ENCODE data around the gene KRT36.

Gene KRT36

DNA sequence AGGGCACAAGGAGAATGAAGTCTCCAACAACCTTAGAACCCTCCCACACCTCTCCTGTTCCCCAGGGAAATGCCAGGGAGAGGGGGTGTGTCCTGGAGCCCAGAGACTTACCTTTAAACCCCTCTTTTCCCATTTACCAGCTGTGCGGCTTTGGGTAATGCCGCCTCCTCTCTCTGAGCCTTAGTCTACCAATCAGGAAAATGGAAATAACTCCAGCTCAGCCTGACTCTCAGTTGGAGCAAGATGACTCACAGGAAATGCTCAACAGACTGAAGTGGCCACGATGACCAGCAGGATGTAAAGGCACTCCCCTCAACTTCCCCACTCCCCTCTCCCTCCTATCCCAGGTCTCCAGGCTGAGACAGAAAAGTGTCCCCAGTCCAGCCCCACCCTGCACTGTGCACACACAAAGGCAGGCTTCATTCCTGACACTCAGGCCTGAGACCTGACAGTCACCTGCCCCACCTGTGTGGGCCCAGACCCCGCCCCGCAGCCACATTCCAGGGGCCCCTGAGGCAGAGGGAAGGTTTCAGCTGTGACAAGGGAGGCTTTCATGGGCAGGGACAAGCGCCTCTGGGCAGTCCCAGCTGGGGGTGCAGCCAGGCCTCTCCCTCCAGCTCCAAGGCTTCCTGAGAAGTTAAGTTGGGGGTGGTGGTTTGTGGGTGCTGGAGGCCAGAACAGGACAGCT lies 32.0 kb upstream of the KRT36 start:
- no peak for DNase-seq

DNA sequence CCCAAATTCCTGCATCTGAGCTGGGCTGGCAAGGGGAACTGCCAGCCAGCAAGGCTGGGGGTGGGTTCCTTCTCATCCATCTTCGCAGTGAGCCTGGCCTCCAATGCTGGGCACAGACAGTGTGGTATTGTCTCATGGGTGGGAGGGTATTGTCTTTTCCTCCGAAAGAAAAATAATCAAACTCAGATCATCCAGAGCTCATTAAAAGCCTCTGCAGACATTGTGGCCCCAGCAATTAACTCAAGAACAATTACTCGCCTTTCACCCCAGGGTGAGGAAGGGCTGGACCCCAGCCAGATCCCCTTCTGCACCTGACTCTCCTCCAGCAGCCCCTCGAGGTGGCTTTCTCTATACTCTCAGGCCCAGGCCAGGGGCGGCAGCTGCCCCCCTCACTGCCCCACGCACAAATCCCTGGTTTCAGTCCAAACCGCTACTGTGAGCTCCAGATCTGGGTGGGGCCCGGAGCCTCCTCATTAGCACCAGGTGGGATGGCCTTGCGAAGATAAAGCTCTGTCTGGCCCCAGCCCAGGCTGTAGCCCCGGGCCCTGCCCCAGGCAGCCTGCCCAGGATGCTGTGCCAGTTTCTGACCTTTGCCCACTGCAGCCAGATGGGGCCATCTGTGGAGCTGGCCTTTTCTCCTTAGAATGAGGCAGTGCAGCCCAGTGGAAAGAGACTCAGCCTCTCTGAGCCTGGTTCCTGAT lies 31.3 kb upstream of the KRT36 start:
- no peak for DNase-seq

DNA sequence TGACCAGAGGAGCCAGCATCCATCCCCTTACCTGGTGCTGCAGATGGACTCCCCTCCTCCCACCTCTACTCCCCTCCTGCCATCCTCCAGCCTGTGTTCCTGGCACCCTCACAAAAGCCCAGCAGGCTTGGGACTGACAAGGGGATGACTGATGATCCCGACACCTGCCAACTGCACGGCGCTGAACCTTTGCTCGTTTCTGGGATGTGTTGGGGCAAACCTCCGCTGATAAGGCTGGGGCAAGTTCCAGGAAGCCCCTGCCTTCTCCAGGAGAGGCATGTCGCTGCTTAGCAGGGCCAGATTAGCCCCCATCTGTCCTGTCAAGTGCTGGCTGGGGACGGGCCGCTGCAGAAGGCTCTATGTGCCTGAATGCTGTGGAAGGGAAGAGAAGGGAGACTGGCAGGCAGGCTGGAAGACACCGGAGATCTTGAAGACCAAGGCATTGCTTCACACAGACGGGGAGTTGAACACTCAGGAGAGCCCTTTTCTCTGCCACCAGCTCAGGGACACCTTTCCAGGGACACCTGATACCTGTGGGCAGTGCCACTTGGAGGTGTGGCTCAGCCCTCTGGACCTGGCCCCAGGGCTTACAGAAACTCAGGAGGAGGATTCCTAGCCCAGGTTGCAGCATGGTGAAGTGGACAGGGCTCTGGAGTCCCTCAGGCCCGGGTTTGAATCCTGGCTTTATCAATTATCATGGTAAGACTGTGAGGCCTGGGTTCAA lies 30.0 kb upstream of the KRT36 start:
- no peak for DNase-seq

DNA sequence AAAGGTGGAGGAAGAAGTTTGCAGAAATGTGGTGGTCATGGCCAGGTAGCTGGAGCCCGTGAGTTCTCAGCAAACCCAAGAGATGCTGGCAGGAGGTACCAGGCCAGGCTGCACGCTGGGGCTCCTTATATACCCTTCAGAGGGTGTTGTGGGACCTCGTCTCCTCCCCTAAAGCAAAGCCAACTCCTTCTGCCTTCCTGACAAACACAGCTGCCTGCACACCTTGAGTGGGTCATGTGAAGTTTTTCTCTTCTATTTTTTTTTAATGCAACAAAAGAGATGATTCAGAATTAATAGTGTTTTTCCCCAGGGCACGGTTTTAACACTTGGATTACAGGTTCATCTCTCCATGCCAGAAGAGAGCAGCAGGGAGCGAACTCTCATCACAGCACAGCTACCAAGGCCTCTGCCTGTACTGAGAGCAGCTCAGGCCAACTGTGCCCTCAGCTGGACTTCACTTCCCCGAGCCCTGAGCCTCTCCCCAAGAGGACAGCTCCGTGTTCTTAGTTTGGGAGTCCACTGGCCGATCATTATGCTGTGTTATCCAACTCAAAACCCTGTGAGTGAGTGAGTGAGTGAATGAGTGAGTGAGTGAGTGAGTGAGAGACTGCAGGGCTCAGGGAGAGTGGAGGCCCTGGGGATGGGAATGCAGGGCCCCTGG lies 29.2 kb upstream of the KRT36 start, which contains the start of gene KRT15:
Gene KRT15, minus strand, starts transcription at position 102 of the 661 bp plus-strand sequence. Its CDS starts 63 bp downstream, at position 39.
- DNase-seq = no peak

DNA sequence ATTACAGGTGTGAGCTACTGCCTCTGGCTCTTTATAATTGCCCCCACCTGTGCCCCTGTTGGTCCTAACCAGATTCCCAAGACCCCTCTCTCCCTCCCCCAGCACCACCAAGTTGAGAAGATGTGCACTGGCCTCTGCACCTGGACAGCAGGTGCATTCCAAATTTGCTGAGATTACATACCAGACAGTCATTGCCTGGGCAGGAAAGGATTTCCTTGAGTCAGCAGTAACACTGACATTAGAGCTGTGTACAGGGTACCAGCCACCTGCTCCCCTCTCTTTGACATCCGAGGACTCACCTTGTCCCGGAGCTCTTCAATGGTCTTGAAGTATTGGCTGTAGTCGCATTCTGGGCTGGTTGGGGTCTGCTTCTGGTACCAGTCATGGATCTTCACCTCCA lies 28.3 kb upstream of the KRT36 start:
- no peak for DNase-seq

DNA sequence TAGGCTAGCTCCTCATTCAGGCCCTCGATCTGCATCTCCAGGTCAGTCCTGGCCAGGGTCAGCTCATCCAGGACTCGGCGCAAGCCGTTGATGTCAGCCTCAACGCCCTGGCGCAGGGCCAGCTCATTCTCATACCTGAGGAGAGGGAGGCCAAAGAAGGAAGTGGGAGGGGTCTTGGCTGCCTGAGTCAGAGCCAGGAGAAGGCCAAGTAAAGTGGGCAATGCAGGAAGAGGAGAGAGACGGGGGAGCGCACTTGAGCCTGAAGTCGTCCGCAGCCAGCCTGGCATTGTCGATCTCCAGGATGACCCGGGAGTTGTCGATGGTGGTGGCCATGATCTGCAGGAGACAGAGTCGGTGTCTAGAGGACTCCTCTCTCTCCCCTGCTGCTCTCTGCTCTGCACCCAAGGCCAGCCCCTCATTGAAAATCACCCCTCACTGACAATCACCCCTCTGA lies 27.1 kb upstream of the KRT36 start:
- no peak for DNase-seq

DNA sequence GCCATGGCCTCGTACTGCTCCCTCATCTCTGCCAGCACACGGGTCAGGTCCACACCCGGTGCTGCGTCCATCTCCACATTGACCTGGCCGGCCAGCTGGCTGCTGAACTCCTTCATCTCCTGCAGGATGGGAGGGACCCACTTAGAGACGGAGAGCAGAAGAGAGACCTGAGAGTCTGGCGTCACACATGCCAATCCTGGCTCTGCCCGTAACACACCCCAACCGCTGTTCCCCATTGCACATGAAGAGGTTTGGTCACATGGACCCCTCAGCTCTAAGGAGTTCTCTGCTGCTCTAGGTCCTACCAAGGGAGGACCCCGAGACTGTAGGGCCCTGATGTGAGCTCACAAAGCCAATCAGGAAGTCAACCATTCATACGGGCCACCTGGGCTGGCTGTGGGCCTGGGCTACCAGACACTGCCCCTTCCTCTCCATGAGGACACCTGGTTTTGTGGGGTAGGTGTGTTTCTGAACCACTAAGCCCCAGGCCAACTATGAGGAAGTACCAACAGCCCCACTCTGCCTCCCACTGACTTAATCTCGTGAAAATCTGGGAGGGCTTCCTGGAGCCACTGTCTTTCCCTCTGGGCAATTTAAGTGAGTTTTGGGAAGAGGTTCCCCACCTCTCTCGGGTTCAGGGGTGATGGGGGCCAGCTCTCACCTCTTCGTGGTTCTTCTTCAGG lies 26.6 kb upstream of the KRT36 start:
- DNase-seq = no peak

DNA sequence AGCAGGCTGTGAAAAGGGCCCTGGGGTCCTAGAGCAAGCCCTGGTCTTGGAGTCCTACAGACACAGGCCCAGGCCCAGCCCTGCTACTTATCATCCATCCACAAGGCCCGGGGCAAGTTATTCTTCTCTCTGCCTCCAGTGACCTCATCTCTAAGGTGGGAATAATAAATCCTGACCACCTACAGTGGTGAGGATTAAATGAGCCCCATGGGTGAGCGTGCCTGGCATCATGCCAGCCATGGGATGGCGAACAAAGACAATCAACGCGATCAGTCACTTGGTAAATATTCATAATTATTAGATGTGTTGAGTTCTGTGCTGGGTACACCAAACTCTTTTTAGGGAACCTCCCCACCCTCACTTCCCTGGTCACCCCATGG lies 23.4 kb upstream of the KRT36 start:
- no peak for DNase-seq

DNA sequence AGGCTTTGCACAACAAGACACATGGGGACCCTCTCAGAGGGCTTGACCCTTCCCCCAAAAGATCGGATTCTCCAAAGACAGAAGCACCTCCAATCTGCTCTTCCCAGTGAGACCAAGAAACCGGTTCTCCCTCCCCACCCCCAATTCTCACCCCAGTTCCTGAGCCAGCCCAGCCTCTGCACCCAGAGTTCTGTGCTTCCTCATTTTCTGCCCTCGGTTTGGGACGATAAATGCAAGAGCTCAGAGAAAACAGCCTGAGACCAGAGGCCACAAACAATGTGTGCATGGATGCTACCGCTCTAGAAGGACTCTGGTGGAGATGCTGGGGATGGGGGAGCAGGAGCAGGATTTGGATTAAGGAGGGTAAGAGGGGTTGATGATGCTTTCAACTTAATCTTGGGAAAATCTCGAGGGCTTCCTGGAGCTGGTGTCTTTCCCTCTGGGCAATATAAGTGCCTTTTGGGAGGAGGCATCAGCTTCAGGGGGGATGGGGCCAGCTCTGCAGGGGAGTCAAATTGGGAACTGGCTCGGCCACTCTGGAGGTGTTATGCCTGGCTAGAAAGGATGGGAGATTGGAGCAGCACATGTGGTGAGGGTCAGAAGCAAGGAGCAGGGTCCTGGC lies 22.9 kb upstream of the KRT36 start:
- DNase-seq = no peak

DNA sequence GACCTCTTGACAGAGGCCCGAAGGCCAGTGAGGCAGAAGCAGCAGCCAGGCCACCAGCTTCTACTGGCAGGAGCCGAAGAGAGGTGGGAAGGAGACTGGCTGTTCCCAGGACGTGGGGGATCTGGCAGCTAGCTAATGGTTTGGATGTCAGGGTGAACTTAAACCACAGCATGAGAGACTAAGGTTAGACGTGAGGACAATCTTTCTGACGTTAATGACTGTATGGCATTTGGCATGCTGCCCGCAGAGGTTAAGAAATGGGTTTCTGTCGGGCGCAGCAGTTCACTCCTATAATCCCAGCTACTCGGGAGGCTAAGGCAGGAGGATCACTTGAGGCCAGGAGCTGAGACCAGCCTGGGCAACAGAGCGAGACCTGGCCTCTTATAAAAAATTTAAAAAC lies 22.0 kb upstream of the KRT36 start:
- DNase-seq = no peak

DNA sequence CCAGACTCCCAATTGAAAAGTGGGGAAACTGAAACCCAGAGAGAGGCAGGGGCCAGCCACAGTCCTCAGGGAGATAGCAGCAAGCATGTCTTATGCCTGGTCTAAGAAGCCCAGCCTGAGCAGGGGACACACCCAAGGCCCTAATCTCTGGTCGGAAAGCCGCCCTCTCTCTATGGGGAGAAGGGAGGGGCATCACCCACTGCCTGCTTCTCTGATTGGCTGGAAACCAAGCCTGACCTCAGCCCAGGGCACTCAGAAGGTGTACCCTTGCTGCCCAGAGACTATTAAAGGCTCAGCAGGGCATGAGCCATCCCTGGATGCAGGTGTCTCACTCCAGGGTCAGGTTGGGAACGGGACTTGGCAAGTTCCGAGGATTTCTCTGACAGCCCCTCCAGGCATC lies 21.4 kb upstream of the KRT36 start:
- no peak for DNase-seq

DNA sequence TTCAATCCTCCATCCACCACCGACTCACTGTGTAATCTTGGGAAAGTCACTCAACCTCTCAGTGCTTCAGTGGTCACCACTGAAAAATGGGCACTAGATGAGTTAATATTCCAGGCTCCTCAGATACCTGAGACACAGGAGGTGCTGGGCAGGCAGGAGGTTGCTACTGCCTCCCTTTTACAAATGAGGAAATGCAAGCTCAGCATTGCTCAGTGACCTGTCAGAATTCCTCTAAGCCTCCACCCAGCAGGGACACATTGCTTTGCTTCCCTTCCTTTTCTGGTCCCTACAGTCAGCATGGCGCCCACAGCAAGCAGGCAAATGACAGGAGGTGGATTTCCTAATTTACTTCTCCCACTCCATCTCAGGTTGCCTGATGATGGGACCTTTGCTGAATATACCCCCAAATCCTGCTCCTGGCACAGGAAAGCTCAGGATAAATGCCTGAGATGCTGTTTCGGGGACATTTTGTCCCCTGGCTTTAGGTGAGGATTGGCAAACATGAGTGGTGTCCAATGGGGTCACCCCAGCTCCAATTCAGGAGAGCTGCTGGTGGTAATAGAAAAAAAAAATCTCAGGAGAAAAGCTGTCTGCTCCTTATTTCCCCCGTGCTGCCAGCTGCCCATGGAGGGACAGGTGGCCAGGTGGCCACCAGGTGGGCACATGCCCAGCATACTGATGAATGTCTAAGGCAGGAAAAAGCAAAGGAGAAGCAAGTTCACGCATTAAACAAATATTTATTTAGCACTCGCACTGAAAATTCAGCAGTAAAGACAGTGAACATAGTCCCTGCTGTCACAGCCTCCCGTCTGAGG lies 20.7 kb upstream of the KRT36 start:
- DNase-seq = no peak

DNA sequence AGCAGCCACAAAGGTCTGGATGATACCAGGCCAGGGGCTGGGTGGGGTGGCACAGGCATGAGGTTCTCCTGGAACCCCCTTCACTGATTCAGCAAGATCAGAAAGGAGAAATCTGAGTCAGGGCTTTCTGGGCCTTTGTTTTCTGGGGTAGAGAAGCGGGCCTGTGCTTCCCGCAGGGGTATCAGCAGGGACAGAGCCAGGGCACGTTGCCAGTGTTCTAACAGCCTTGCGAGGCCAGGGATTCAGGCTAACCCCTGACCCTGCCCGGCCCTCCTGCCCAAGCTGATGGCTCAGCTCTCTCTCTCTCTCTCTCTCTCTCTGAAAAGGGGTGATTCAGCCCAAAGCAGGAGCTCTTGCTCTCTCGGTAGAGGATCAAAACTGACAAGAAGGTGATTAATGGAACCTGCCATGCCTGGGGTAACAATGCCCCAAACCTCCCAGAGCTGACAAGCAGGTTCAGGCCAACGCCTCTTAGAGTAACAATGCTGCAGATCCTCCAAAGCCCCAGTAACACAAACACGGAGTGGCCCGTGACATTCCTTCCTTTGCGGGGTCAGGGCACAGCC lies 17.7 kb upstream of the KRT36 start:
- no peak for DNase-seq

DNA sequence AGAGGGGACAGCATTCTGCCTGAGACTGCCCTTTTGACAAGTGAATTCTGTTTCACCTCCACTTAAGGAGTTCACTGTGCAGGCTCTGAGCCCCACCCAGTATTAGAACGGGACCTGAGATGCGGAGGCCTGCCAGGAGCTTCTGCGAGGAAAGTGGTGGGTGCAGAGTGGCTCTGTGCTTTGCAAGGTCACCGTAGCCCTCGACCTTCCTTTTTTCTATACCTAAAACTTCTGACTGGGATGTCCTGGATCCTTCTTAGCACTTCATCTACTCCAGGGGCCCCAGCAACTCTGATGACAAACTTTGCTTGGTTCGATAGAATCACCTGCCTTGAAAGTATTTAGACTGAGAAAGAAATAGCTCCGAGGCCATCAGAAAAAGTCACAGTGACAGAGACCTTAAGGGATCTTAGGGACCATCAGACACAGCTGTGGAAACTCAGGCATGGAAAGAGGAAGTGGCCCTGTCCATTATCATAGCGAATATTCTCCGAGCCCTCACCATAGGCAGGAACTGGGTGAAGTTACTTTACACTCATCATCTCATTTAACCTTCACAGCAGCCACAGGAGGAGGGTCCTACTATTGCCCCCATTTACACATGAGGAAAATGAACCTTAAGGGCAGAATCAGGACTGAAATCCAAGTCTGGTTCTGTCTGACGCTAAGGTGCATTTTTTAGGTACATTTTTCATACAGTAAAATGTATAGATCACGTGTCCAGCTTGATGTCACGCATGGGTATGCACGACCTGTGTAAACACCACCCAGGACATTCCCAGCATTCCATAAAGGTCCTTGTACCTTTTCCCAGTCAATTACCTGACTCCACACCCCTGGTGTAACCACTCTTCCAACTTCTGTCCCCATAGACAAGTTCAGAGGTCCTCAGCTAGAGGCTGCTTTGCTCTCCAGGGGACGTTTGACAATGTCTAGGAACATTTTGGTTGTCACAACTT lies 16.4 kb upstream of the KRT36 start:
- DNase-seq = no peak

DNA sequence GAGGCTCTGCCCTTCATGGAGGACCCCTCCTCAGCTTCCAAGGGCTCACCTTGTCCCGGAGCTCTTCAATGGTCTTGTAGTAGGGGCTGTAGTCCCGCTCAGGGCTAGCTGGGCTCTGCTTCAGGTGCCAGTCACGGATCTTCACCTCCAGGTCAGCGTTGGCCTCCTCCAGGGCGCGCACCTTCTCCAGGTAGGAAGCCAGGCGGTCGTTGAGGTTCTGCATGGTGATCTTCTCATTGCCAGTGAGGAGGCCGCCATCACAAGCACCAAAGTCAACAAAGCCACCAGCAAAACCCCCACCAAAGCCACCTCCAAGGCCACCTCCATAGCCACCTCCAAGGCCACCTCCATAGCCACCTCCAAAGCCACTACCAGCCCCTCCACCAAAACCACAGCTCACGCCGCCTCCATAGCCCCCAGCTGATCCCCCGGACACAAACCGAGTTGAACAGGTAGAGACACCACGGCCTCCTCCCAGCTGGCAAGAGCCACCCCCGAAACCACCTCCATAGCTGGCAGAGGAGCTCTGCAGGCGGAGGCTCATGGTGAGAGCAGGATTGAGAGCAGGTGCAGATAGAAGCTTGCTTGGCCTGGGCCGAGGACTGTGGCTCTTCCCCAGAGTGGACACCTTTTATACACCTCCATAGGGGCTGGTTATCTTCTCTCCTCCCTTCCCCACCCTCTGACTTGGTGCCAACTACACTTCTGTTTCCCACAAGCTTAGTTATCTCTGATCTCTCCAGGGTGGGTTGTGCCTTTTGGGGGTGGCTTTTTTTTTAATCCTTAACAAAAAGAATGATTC lies 15.5 kb upstream of the KRT36 start, which contains the start of gene KRT13:
Gene KRT13, minus strand, starts transcription at position 606 of the 802 bp plus-strand sequence. Its CDS starts 62 bp downstream, at position 544.
- no peak for DNase-seq

DNA sequence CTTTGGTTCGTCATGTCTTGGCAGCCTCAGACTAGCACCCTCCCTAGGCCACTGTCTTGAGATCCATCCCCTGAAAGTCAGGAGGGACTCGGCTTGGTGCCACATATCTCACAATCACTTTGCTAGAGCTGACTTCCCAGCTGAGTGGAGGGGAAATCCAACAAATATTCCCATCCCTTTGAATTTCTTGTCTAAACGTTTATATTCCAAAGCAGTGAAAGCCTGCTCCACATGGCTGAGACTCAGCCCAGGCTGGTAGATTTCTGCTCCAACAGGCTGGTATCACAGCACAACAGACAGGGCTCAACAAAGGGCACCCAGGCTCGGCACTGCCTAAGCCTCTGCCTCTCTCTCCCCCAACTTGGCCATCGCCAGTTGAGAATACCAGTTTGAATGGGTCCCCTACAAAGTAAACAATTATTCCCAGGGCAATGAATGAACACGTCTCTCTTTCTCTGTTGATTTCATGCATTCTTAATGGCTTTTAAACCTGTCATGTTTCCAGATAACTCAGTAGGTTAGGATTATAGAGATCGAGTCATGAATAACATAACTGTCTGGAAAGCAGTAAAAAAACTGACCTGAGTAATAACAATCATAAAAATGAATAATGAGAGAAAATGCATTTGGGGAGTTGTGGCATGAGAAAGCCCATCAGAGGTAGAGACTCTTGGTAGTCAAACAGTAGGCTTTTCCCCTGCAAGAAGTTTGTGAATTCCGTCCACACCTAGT lies 14.7 kb upstream of the KRT36 start:
- DNase-seq = no peak

DNA sequence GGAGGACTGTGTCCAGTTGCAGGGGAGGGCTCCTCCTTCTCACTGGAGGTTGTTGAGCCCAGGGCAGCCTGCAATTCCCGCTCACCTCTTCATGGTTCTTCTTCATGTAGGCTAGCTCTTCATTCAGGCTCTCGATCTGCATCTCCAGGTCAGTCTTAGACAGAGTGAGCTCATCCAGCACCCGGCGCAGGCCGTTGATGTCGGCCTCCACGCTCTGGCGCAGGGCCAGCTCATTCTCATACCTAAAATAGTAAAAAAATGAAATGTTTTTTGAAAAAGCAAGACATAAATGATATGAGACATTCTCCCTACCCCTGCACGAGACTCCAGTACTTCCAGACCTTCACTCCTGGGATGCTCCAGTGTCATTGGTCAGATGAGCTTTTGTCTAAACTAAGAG lies 13.5 kb upstream of the KRT36 start:
- DNase-seq = no peak

All from midbrain (tissue), 1 donor.